ENCODE data around the gene LLGL2. TPM values are rescaled to one million over a fixed set of nuclear protein-coding genes. Genes with fewer than 3 reads are reported as not detected.

The LLGL2 gene
- total RNA-seq (2022; extraction: Qiagen RNA extraction; ENCODE audit: low read depth), result 16.8 to 30.9 TPM (median 26.3 TPM) in 5 replicates

GRCh38 chr17:75524970-75525805, at the start of gene LLGL2:
Gene LLGL2 (plus strand): TSS chr17:75525697. CDS start chr17:75543427, 17,730 bp downstream.

DNA sequence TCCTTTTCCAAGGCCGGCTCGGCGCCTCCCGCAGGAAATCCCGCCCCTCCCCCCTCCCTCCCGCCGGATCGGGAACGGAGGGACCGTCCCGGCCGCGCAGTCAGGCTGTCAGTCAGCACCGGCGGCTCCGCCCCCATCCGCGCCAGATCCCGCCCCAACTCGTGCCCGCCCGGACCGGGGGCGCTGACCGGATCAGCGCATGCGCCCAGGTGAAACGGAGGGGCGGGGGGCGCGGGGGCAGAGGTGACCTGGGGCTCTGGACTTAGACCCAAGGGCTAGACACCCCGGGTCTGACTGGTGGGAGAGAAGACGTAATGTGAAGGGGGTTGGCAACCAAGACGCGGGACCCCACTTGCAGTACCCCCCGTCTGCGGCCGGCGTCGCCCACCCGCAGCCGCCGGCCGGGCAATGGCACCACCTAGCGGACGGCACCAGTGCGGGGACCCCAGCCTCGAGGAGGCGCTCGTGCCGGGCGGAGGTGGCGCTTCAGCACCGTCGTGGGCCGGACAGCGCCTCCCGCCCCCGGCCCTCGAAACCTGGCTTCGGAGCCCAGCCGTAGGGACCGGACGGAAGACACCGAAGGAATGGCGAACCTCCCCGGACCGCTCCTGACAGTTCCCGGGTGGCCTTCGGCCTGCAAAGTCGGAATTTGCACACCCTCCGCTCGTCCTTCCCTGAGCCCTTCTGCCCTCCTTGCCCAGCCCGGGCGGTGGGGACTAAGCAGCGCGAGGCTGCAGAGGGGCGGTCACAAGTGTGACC, 9.8 kb upstream of the LLGL2 start, which contains the start of gene CASKIN2:
Gene CASKIN2 (minus strand): TSS at position 42 of the 759 bp plus-strand sequence. CDS start 1,733 bp downstream, outside the sequence.

DNA sequence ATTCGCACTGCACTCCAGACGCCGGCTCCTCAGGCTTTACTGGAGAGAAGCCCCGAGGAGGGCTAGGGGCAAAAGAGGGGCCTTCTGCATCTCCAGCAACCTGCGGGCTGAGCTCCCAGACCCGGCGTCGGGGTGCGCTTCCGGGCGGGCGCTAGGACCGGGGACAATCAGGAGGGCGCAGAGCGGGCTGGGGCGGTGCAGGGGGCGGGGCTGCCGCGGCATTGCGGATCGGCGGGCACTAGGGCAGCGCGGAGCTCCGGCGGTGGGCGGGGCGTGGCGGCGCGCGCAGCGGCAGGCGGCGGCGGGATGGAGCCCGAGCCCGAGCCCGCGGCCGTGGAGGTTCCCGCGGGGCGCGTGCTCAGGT, 9.3 kb upstream of the LLGL2 start, which contains the start of gene TSEN54:
Gene TSEN54 (plus strand): TSS at position 274 of the 364 bp plus-strand sequence. CDS start 33 bp downstream, at position 307.

GRCh38 chr17:75587675-75588595, 62.4 kb downstream of the LLGL2 start, which contains the start of gene MYO15B:
Gene MYO15B (plus strand): TSS chr17:75587800. CDS start chr17:75588058, 258 bp downstream.

Other genes with a start within 250 kb of the LLGL2 start
- 17.6 to 24.7 TPM (median 22.9 TPM) in 5 replicates for gene SLC25A19, start 236.3 kb upstream of the LLGL2 start, total RNA-seq (2022; extraction: Qiagen RNA extraction; ENCODE audit: low read depth)
- gene GRB2, start 120.0 kb upstream of the LLGL2 start, total RNA-seq (2022; extraction: Qiagen RNA extraction; ENCODE audit: low read depth), result 94.4 to 114 TPM (median 98.5 TPM) in 5 replicates
- 39.9 to 52.6 TPM (median 48.8 TPM) in 5 replicates for gene TMEM94, start 69.1 kb upstream of the LLGL2 start, total RNA-seq (2022; extraction: Qiagen RNA extraction; ENCODE audit: low read depth)
- 8.6 to 12.2 TPM (median 9.9 TPM) in 5 replicates for gene CASKIN2, start 10.2 kb upstream of the LLGL2 start, total RNA-seq (2022; extraction: Qiagen RNA extraction; ENCODE audit: low read depth)
- 27.8 to 51.0 TPM (median 44.6 TPM) in 5 replicates for gene TSEN54, start 9.2 kb upstream of the LLGL2 start, total RNA-seq (2022; extraction: Qiagen RNA extraction; ENCODE audit: low read depth)
- 38.9 to 58.8 TPM (median 48.5 TPM) in 5 replicates for gene MYO15B, start 62.1 kb downstream of the LLGL2 start, total RNA-seq (2022; extraction: Qiagen RNA extraction; ENCODE audit: low read depth)
- 0.43 to 0.81 TPM (median 0.52 TPM) in 5 replicates for gene SMIM5, start 107.7 kb downstream of the LLGL2 start, total RNA-seq (2022; extraction: Qiagen RNA extraction; ENCODE audit: low read depth)
- 24.2 to 31.8 TPM (median 26.8 TPM) in 5 replicates for gene RECQL5, start 141.5 kb downstream of the LLGL2 start, total RNA-seq (2022; extraction: Qiagen RNA extraction; ENCODE audit: low read depth)
- gene SAP30BP, start 141.6 kb downstream of the LLGL2 start, total RNA-seq (2022; extraction: Qiagen RNA extraction; ENCODE audit: low read depth), result 96.6 to 129 TPM (median 102 TPM) in 5 replicates
- gene ITGB4, start 195.8 kb downstream of the LLGL2 start, total RNA-seq (2022; extraction: Qiagen RNA extraction; ENCODE audit: low read depth), result 38.3 to 62.6 TPM (median 49.8 TPM) in 5 replicates
- 45.6 to 76.1 TPM (median 66.2 TPM) in 5 replicates for gene GALK1, start 239.5 kb downstream of the LLGL2 start, total RNA-seq (2022; extraction: Qiagen RNA extraction; ENCODE audit: low read depth)